ENCODE data around the gene NXT1. TPM values are rescaled to one million over a fixed set of nuclear protein-coding genes. Genes with fewer than 3 reads are reported as not detected.

NXT1 gene
- polyA plus RNA-seq, 1 donor from 2014 or later, result 46.3 TPM

GRCh38 chr20:23302386-23302785 is 48.2 kb upstream of the NXT1 start:
- no peak overlapping the region for H3K27ac ChIP-seq (ENCODE audit: low read length)
- H3K36me3 ChIP-seq (ENCODE audit: insufficient read depth, low read length), result no peaks in the 10 kb centered on the region
- no peak overlapping the region for H3K4me3 ChIP-seq (ENCODE audit: low read length)
- H3F3A ChIP-seq (ENCODE audit: insufficient read depth, low read length, poor library complexity, severe bottlenecking), result no peaks in the 10 kb centered on the region
- no peaks in the 10 kb centered on the region for H3K9me3 ChIP-seq (ENCODE audit: low read length)
- H3K79me2 ChIP-seq (replicated peaks; ENCODE audit: insufficient read depth, low read length), result no peaks in the 10 kb centered on the region
- no peaks in the 10 kb centered on the region for H3K9me2 ChIP-seq (ENCODE audit: insufficient read depth, low read length)
- no peak overlapping the region for H3K9ac ChIP-seq (ENCODE audit: low read length)
- no peaks in the 10 kb centered on the region for H3K27me3 ChIP-seq (ENCODE audit: insufficient read depth, low read depth, low read length)
- H3K4me2 ChIP-seq (ENCODE audit: low read length), result no peak overlapping the region
- TF ChIP-seq EP300 (conservative IDR thresholded peaks at IDR 0.05; ENCODE audit: poor library complexity, severe bottlenecking) (no peak), TAF1 (IDR thresholded peaks at IDR 0.05; ENCODE audit: low read depth) (no peak), REST (IDR thresholded peaks at IDR 0.05; ENCODE audit: borderline replicate concordance) (no peak), POLR2AphosphoS5 (IDR thresholded peaks at IDR 0.05) (no peak), RAD21 (conservative IDR thresholded peaks at IDR 0.05) (no peak), SMC3 (conservative IDR thresholded peaks at IDR 0.05; ENCODE audit: poor library complexity) (no peak)
- TF ChIP-seq, protein P1, sequence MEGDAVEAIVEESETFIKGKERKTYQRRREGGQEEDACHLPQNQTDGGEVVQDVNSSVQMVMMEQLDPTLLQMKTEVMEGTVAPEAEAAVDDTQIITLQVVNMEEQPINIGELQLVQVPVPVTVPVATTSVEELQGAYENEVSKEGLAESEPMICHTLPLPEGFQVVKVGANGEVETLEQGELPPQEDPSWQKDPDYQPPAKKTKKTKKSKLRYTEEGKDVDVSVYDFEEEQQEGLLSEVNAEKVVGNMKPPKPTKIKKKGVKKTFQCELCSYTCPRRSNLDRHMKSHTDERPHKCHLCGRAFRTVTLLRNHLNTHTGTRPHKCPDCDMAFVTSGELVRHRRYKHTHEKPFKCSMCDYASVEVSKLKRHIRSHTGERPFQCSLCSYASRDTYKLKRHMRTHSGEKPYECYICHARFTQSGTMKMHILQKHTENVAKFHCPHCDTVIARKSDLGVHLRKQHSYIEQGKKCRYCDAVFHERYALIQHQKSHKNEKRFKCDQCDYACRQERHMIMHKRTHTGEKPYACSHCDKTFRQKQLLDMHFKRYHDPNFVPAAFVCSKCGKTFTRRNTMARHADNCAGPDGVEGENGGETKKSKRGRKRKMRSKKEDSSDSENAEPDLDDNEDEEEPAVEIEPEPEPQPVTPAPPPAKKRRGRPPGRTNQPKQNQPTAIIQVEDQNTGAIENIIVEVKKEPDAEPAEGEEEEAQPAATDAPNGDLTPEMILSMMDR (IDR thresholded peaks at IDR 0.05; ENCODE audit: poor library complexity, severe bottlenecking), result no peak
- H4K20me1 ChIP-seq (ENCODE audit: insufficient read depth), result no peaks in the 10 kb centered on the region
- H2AFZ ChIP-seq (ENCODE audit: low read depth, low read length), result no peak overlapping the region

DNA sequence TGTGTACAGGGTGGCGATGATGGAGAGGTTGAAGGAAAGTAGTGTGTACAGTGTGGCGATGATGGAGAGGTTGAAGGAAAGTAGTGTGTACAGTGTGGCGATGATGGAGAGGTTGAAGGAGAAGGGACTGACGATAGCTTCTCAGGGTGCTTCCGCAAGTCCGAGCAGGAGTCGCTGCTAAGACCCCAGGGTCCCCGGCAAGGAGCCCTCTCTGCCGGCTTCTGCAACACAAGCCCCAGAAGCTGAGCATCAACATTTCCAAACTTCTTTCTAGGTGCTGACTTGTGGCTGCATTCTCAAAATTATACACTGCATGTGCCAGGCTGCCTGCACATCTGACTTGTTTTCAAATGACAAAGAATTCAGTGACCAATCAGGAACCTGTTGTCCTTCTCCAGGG is 47.8 kb upstream of the NXT1 start:
- Histone ChIP-seq H3K9me2 (ENCODE audit: insufficient read depth, low read length) (no peaks in the 10 kb centered on the region), H3K27me3 (ENCODE audit: insufficient read depth, low read depth, low read length) (no peaks in the 10 kb centered on the region)
- TF ChIP-seq EP300 (conservative IDR thresholded peaks at IDR 0.05; ENCODE audit: poor library complexity, severe bottlenecking) (no peak), SMC3 (conservative IDR thresholded peaks at IDR 0.05; ENCODE audit: poor library complexity) (no peak)
- TF ChIP-seq, protein P1 (IDR thresholded peaks at IDR 0.05; ENCODE audit: poor library complexity, severe bottlenecking), result no peak

More for the DNA sequence above, 47.8 kb upstream of the NXT1 start:
- no peak overlapping the region for H2AFZ ChIP-seq (ENCODE audit: low read depth, low read length)
- no peak overlapping the region for H3K9ac ChIP-seq (ENCODE audit: low read length)
- H3K27ac ChIP-seq (ENCODE audit: low read length), result no peak overlapping the region
- no peaks in the 10 kb centered on the region for H4K20me1 ChIP-seq (ENCODE audit: insufficient read depth)
- H3K4me3 ChIP-seq (ENCODE audit: low read length), result no peak overlapping the region
- no peaks in the 10 kb centered on the region for H3K79me2 ChIP-seq (replicated peaks; ENCODE audit: insufficient read depth, low read length)
- H3F3A ChIP-seq (ENCODE audit: insufficient read depth, low read length, poor library complexity, severe bottlenecking), result no peaks in the 10 kb centered on the region
- no peak overlapping the region for H3K4me2 ChIP-seq (ENCODE audit: low read length)
- H3K36me3 ChIP-seq (ENCODE audit: insufficient read depth, low read length), result no peaks in the 10 kb centered on the region
- H3K9me3 ChIP-seq (ENCODE audit: low read length), result no peaks in the 10 kb centered on the region
